Spleen (tissue), 7 donors: ENCODE results near the gene MLH3.

Experiments
- POLR2A ChIP-seq, 3 donors: fragments of 450-650 bp; IDR thresholded peaks; one replicate each; pipeline ENCODE4 v1.5.1; 2017; ENCODE audit warnings: antibody characterized with exemption in 3 of 3, mild to moderate bottlenecking in 1 of 3
- TF ChIP-seq, protein P1 (sequence below), 11 experiments: fragments of 200-600 bp in 7 of 11; fragments of 450-650 bp in 4 of 11; sonication (generic) in 4 of 11; IDR thresholded peaks in 8 of 11; conservative IDR thresholded peaks in 3 of 11; 1 replicate in 7 of 11; 2 replicates in 4 of 11; pipeline versions ENCODE4 v1.4.0 to v1.8.0; 2016 to 2021; ENCODE audit warnings: antibody characterized with exemption in 11 of 11, inconsistent platforms in 4 of 11, mild to moderate bottlenecking in 1 of 11
- donor health status: DM: no; HTN: no; CAD: no; lungs with moderate emphysema.
- donor health status: DM: no; HTN: no; CAD: no.
- donor health status: DM: no; HTN: no; CAD: no.

DNA sequence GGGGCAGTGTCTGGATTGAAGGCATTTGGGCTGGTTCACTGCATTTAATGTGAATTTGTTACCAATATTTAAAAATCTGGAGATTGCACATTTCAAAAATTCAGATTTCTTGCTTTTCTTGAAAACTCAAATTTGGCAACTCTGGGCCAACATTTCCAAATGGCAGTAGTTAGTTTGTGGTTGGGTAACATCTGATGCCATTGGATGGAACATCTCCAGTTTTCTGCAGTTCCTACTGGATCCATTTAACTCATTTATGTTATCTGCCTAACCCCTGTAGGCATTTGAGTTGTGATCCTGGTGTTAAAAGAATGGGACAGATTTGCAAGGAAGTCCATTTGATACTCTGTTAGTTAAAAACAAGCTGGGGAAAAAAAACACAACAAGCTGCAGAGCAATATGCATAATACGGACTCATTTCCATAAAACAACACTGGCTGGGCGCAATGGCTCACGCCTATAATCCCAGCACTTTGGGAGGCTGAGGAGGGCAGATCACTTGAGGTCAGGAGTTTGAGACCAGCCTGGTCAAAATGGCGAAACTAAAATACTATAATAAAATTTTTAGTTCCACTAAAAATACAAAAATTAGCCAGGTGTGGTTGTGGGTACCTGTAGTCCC, 40.7 kb downstream of the MLH3 start:
- TF ChIP-seq, protein P1, sequence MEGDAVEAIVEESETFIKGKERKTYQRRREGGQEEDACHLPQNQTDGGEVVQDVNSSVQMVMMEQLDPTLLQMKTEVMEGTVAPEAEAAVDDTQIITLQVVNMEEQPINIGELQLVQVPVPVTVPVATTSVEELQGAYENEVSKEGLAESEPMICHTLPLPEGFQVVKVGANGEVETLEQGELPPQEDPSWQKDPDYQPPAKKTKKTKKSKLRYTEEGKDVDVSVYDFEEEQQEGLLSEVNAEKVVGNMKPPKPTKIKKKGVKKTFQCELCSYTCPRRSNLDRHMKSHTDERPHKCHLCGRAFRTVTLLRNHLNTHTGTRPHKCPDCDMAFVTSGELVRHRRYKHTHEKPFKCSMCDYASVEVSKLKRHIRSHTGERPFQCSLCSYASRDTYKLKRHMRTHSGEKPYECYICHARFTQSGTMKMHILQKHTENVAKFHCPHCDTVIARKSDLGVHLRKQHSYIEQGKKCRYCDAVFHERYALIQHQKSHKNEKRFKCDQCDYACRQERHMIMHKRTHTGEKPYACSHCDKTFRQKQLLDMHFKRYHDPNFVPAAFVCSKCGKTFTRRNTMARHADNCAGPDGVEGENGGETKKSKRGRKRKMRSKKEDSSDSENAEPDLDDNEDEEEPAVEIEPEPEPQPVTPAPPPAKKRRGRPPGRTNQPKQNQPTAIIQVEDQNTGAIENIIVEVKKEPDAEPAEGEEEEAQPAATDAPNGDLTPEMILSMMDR (IDR thresholded peaks at IDR 0.05 in 8 of 11, conservative IDR thresholded peaks at IDR 0.05 in 3 of 11) = no peak
- TF ChIP-seq POLR2A (IDR thresholded peaks at IDR 0.05) = no peak
